GM23338 (cell line): ENCODE data around the gene FGF10.

ENCODE experiments used
- CTCF ChIP-seq, 2 experiments: fragments of 200-600 bp in 1 of 2; sonication (generic) in 1 of 2; conservative IDR thresholded peaks; 2 replicates each; pipeline versions ENCODE4 v1.5.1 to v1.6.1; 2016 to 2017; ENCODE audit warnings: antibody characterized with exemption in 2 of 2, low read depth in 2 of 2, mild to moderate bottlenecking in 2 of 2, moderate library complexity in 1 of 2
- POLR2AphosphoS5 ChIP-seq: IDR thresholded peaks from 2 replicates; pipeline ENCODE4 v1.6.1; 2016; ENCODE audit warnings: antibody characterized with exemption, low read depth
- REST ChIP-seq: IDR thresholded peaks from one replicate; pipeline ENCODE4 v1.6.1; 2018; ENCODE audit warnings: antibody characterized with exemption; ENCODE audit not compliant: unreplicated experiment

GRCh38 chr5:44336708-44337107 is 52.5 kb downstream of the FGF10 start:
- no peak for TF ChIP-seq CTCF (conservative IDR thresholded peaks at IDR 0.05; ENCODE audit: low read depth in 2 of 2)
- no peak for TF ChIP-seq REST
- TF ChIP-seq POLR2AphosphoS5: no peak
